ENCODE data around the gene CPEB4. TPM values are rescaled to one million over a fixed set of nuclear protein-coding genes. Genes with fewer than 3 reads are reported as not detected.

CPEB4 gene
- total RNA-seq, 1 donor from 2014 or later = 14.1 TPM

GRCh38 chr5:173973616-173973969, 85.4 kb downstream of the CPEB4 start:
- peaks cover 32% of the 10 kb centered on the region for H3K27me3 Mint-ChIP-seq (ENCODE audit: insufficient read depth)
- H3K4me3 Mint-ChIP-seq = peak overlapping the region; percentile 81
- H3K27ac Mint-ChIP-seq = no peak overlapping the region
- H3K4me1 Mint-ChIP-seq (ENCODE audit: low read depth) = peaks cover 12% of the 10 kb centered on the region
- H3K36me3 Mint-ChIP-seq (ENCODE audit: low read depth) = no peaks in the 10 kb centered on the region
- intact Hi-C loops (cut with micrococcal nuclease) = loop anchor here (1.0 kb wide), 4 partner anchors 55 to 679 kb away; partner anchors contain the start of gene CPEB4
- no peaks in the 10 kb centered on the region for H3K9me3 Mint-ChIP-seq
- no peak for DNase-seq (ENCODE audit: low spot score)

DNA sequence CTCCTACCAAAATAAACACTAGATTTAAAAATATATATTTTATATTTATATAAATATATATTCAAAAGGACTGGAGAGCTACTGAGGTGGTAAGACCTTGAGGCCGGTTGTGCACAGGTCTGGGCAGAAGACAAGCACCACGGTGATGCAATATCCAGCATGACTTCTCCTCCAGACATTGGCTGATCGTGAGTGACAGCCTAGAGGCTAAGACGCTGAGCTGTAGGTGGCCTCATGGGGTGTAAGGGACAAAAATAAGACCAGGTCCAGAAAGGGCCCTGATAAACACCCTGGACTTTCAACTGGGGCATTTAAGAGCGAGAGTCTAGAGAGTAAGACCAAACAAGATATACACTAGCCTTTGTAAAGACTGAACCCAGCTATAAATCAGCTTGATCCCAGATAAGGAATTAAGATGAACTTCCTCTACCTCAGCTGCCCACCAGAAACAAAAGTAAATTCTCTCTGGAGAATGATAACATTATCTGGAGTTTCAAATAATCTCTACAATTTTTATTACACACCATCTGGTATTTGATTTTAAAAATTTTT, 86.6 kb downstream of the CPEB4 start:
- intact Hi-C loops (cut with micrococcal nuclease) = no loop called here

DNA sequence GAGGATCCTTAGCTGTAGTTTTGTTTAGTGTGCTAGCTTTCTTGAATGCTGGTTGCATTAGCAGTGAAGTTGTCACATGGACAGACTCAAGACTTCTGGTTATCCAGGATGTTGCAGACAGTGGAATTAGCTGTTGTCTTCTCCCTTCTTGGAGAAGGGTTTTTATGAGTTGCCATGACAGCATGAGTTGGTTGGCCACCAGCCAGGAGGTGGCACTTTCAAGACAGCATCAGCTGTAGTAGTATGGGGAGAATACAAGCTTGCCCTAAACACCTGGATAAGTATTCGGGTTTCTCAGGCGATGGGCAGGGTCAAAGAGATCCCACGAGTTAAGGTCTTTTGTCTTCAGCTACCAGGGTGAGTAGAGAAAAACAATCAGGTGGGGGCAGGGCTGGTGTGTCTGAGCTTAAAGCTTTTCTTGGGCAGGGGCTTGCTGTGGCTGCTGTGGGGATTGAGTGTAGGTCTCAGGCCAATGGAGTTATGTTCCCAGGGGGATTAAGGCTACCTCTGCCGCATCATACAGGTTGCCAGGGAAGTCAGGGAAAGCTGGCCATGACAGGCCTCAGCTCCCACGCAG, 93.1 kb downstream of the CPEB4 start:
- DNase-seq (ENCODE audit: low spot score) = no peak
- intact Hi-C loops (cut with micrococcal nuclease) = no loop called here
- no peaks in the 10 kb centered on the region for H3K9me3 Mint-ChIP-seq
- no peaks in the 10 kb centered on the region for H3K36me3 Mint-ChIP-seq (ENCODE audit: low read depth)
- H3K27ac Mint-ChIP-seq = no peak overlapping the region
- H3K4me1 Mint-ChIP-seq (ENCODE audit: low read depth) = no peaks in the 10 kb centered on the region
- H3K4me3 Mint-ChIP-seq = no peak overlapping the region
- H3K27me3 Mint-ChIP-seq (ENCODE audit: insufficient read depth) = peaks cover 25% of the 10 kb centered on the region

More for the DNA sequence above, 86.6 kb downstream of the CPEB4 start:
- DNase-seq (ENCODE audit: low spot score) = no peak
- peaks cover 12% of the 10 kb centered on the region for H3K4me1 Mint-ChIP-seq (ENCODE audit: low read depth)
- no peaks in the 10 kb centered on the region for H3K36me3 Mint-ChIP-seq (ENCODE audit: low read depth)
- H3K9me3 Mint-ChIP-seq = no peaks in the 10 kb centered on the region
- peaks cover 43% of the 10 kb centered on the region for H3K27me3 Mint-ChIP-seq (ENCODE audit: insufficient read depth)
- H3K4me3 Mint-ChIP-seq = no peak overlapping the region
- no peak overlapping the region for H3K27ac Mint-ChIP-seq

DNA sequence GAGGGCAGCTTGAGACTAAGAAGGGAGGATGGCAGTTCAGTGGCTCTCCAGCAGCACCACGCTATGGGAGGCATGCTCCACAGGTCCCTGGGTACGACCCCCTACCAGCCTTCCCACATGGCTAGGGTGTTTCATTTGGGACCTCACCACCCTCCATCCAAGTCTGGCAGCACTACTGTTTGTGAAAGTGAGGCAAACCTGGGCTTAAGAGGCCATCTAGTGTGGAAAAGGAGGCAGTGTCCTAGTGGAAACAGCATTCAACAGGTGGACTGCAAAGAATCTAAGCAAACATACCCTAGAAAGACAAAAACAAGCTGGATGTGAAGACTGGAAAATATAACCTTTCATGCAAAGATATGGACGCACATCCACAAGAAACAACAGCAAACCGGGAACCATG, 96.1 kb downstream of the CPEB4 start:
- Mint-ChIP-seq H3K36me3 (ENCODE audit: low read depth) (no peaks in the 10 kb centered on the region), H3K4me1 (ENCODE audit: low read depth) (no peaks in the 10 kb centered on the region), H3K27me3 (ENCODE audit: insufficient read depth) (peaks cover 8% of the 10 kb centered on the region), H3K4me3 (no peak overlapping the region), H3K27ac (no peak overlapping the region), H3K9me3 (no peaks in the 10 kb centered on the region)
- intact Hi-C loops (cut with micrococcal nuclease) = no loop called here
- DNase-seq (ENCODE audit: low spot score) = no peak

DNA sequence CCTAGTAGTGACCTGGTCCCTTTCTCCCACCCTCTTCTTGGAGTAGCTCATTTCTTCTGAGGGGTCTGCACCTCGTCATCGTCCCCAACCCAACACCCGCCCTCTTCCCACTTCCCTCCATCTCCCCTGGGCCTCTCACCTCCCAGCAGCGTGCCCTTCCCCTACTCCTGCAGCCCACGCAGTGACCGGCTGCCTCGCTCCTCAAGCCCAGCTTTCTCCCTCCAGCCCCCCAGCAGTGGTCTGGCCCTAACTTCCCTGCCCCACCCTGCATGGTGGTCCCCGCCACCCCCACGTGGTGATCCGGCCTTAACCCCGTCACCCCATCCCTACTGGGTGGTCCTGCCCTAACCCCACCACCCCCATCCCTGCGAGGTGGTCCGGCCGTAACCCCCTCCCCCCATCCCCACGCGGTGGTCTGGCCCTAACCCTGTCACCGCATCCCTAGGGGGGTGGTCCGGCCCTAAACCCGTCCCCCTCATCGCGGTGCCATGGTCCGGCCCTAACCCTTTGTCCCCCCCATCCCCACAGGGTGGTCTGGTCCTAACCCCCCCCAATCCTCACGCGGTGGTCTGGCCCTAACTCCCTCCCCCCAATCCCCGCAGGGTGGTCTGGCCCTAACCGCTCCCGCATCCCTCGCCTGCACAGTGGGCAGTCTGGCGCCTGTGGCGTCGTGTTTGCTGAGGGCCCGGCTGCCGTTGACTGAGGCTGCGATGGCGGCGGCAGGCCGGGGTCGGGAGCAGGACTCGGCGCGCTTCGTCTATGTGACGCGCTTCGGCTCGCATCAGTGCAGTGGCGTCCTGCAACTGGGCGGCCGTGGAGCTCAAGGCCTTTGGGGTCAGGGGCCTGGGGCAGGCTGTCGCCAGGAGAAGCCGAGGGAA, 100.6 kb downstream of the CPEB4 start, which contains the start of gene C5orf47:
TSS of gene C5orf47 (plus strand) at position 617 of the 878 bp plus-strand sequence. CDS start at position 711, 94 bp downstream.
- no peaks in the 10 kb centered on the region for H3K4me1 Mint-ChIP-seq (ENCODE audit: low read depth)
- H3K4me3 Mint-ChIP-seq = no peak within 1 kb of the TSS
- H3K27me3 Mint-ChIP-seq (ENCODE audit: insufficient read depth) = no peaks in the 10 kb centered on the region
- intact Hi-C loops (cut with micrococcal nuclease) = no loop called here
- H3K36me3 Mint-ChIP-seq (ENCODE audit: low read depth) = no peaks in the 10 kb centered on the region
- no peak within 1 kb of the TSS for H3K27ac Mint-ChIP-seq
- H3K9me3 Mint-ChIP-seq = no peaks in the 10 kb centered on the region
- no peak for DNase-seq (ENCODE audit: low spot score)

- Mint-ChIP-seq H3K36me3 (ENCODE audit: low read depth) (no peaks in the 10 kb centered on the region), H3K27ac (no peak overlapping the region), H3K9me3 (no peaks in the 10 kb centered on the region), H3K4me3 (no peak overlapping the region), H3K4me1 (ENCODE audit: low read depth) (no peaks in the 10 kb centered on the region), H3K27me3 (ENCODE audit: insufficient read depth) (peaks cover 2% of the 10 kb centered on the region)
- DNase-seq (ENCODE audit: low spot score) = no peak
- intact Hi-C loops (cut with micrococcal nuclease) = no loop called here
Measured at GRCh38 chr5:173989432-173990082, 101.4 kb downstream of the CPEB4 start.

DNA sequence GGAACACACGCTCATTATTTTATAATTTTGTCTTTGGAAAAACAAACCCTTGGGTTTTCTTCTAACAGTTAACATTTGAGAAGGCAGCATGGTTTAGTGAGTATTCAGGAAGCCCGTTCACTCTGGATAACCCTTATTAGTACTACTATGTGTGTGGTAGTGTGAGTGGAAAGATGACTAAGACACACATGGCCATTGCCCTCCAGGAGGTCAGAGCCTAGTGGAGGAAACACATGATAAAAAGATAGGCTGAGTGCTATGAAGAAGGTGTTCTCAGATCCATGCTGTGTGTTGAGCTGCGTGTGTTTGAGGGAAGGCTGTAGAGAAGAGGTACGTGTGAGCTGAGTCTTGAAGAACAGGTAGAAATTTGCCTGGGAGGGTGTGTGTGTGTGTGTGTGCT, 109.2 kb downstream of the CPEB4 start:
- H3K4me1 Mint-ChIP-seq (ENCODE audit: low read depth) = no peaks in the 10 kb centered on the region
- H3K9me3 Mint-ChIP-seq = no peaks in the 10 kb centered on the region
- no peaks in the 10 kb centered on the region for H3K36me3 Mint-ChIP-seq (ENCODE audit: low read depth)
- peaks cover 15% of the 10 kb centered on the region for H3K27me3 Mint-ChIP-seq (ENCODE audit: insufficient read depth)
- no peak for DNase-seq (ENCODE audit: low spot score)
- H3K27ac Mint-ChIP-seq = no peak overlapping the region
- H3K4me3 Mint-ChIP-seq = no peak overlapping the region
- intact Hi-C loops (cut with micrococcal nuclease) = no loop called here

DNA sequence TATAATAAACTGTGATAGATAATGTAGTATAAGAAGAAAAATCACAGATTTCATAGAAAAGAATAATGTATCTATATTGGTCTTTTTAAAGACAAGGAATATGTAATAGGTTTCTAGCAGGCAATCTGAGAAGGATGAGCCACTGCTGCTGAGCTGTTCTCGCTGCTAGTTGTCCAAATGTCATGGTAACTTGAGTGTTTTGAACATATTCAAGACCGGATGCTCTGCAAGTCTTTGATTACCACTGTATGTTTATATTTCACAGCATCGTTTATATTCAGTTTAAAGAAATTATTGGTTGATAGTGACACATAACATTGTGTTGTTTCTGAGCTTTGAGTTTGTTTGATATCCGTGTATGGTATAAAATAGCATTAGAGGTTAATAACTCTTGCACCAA, 110.4 kb downstream of the CPEB4 start:
- no peaks in the 10 kb centered on the region for H3K4me1 Mint-ChIP-seq (ENCODE audit: low read depth)
- H3K27ac Mint-ChIP-seq = no peak overlapping the region
- H3K9me3 Mint-ChIP-seq = no peaks in the 10 kb centered on the region
- H3K4me3 Mint-ChIP-seq = no peak overlapping the region
- no peak for DNase-seq (ENCODE audit: low spot score)
- no peaks in the 10 kb centered on the region for H3K36me3 Mint-ChIP-seq (ENCODE audit: low read depth)
- intact Hi-C loops (cut with micrococcal nuclease) = no loop called here
- peaks cover 17% of the 10 kb centered on the region for H3K27me3 Mint-ChIP-seq (ENCODE audit: insufficient read depth)

DNA sequence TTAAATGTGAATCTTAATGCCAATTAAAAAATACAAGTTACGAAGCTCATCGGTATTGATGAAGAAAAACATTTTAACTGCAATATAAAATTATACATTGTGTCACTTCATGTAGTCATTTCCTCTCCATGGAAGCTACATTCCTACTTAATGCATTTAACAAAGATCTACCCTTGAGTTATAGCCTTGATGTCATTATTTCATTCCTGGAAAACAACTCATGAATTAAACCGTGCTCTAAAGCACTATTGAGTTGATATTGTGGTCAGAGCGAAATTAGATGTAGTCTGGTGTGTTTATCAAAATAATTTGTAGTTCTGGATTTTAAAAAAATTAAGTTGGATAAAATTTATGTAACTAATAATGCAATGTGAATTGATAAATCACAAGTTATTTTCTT, 111.9 kb downstream of the CPEB4 start:
- DNase-seq (ENCODE audit: low spot score) = no peak
- H3K27me3 Mint-ChIP-seq (ENCODE audit: insufficient read depth) = peaks cover 18% of the 10 kb centered on the region
- intact Hi-C loops (cut with micrococcal nuclease) = no loop called here
- H3K36me3 Mint-ChIP-seq (ENCODE audit: low read depth) = no peaks in the 10 kb centered on the region
- no peak overlapping the region for H3K4me3 Mint-ChIP-seq
- no peaks in the 10 kb centered on the region for H3K4me1 Mint-ChIP-seq (ENCODE audit: low read depth)
- no peak overlapping the region for H3K27ac Mint-ChIP-seq
- no peaks in the 10 kb centered on the region for H3K9me3 Mint-ChIP-seq

- Mint-ChIP-seq H3K36me3 (ENCODE audit: low read depth) (no peaks in the 10 kb centered on the region), H3K4me1 (ENCODE audit: low read depth) (no peaks in the 10 kb centered on the region), H3K27me3 (ENCODE audit: insufficient read depth) (peaks cover 10% of the 10 kb centered on the region), H3K27ac (no peak overlapping the region), H3K4me3 (no peak overlapping the region), H3K9me3 (no peaks in the 10 kb centered on the region)
- no peak for DNase-seq (ENCODE audit: low spot score)
- intact Hi-C loops (cut with micrococcal nuclease) = no loop called here
Measured at GRCh38 chr5:174003795-174004194, 115.6 kb downstream of the CPEB4 start.

- no peak for DNase-seq (ENCODE audit: low spot score)
- Mint-ChIP-seq H3K27me3 (ENCODE audit: insufficient read depth) (peaks cover 4% of the 10 kb centered on the region), H3K27ac (no peak overlapping the region), H3K36me3 (ENCODE audit: low read depth) (no peaks in the 10 kb centered on the region), H3K4me3 (no peak overlapping the region), H3K9me3 (no peaks in the 10 kb centered on the region), H3K4me1 (ENCODE audit: low read depth) (no peaks in the 10 kb centered on the region)
- intact Hi-C loops (cut with micrococcal nuclease) = no loop called here
Measured at GRCh38 chr5:174008922-174009321, 120.8 kb downstream of the CPEB4 start.

GRCh38 chr5:174010365-174010764, 122.2 kb downstream of the CPEB4 start:
- no peak overlapping the region for H3K4me3 Mint-ChIP-seq
- DNase-seq (ENCODE audit: low spot score) = no peak
- H3K27me3 Mint-ChIP-seq (ENCODE audit: insufficient read depth) = peaks cover 4% of the 10 kb centered on the region
- H3K9me3 Mint-ChIP-seq = no peaks in the 10 kb centered on the region
- no peak overlapping the region for H3K27ac Mint-ChIP-seq
- H3K4me1 Mint-ChIP-seq (ENCODE audit: low read depth) = no peaks in the 10 kb centered on the region
- no peaks in the 10 kb centered on the region for H3K36me3 Mint-ChIP-seq (ENCODE audit: low read depth)
- intact Hi-C loops (cut with micrococcal nuclease) = no loop called here

- H3K27me3 Mint-ChIP-seq (ENCODE audit: insufficient read depth) = peaks cover 4% of the 10 kb centered on the region
- H3K4me3 Mint-ChIP-seq = no peak overlapping the region
- no peaks in the 10 kb centered on the region for H3K9me3 Mint-ChIP-seq
- intact Hi-C loops (cut with micrococcal nuclease) = no loop called here
- H3K36me3 Mint-ChIP-seq (ENCODE audit: low read depth) = no peaks in the 10 kb centered on the region
- H3K4me1 Mint-ChIP-seq (ENCODE audit: low read depth) = no peaks in the 10 kb centered on the region
- DNase-seq (ENCODE audit: low spot score) = no peak
- H3K27ac Mint-ChIP-seq = no peak overlapping the region
Measured at GRCh38 chr5:174011441-174011840, 123.3 kb downstream of the CPEB4 start.

Data from activated T-helper 1 cell treated with anti-CD3 and anti-CD28 coated beads, Interleukin-12 subunit alpha, Interleukin-12 subunit beta, Interleukin-2, Interleukin-4 antibody, amounts not matched to agents 30 ng/mL and 10 ng/mL and 1 ng/mL, durations not matched to agents 14 hours and 24 hours and 36 hours (primary cell).